Neural progenitor cell (in vitro differentiated cells): ENCODE data around the gene CEP104. TPM values are rescaled to one million over a fixed set of nuclear protein-coding genes. Genes with fewer than 3 reads are reported as not detected.
A peak's percentile ranks its signal among the peaks of the same experiment; 100 is the strongest.

Experiments
- DNase-seq: peaks from one replicate; pipeline ENCODE4 v3.0.0-alpha.2; 2016; ENCODE audit warnings: low spot score
- H2AFZ ChIP-seq: fragments of 200-600 bp; sonication (generic); replicated peaks from 2 replicates; pipeline ENCODE4 v1.6.1; 2016; ENCODE audit warnings: antibody characterized with exemption
- H3F3A ChIP-seq: fragments of 200-600 bp; sonication (generic); 2 replicates; pipeline ENCODE4 v1.6.1; 2016; ENCODE audit warnings: antibody characterized with exemption, low read depth
- H3K27ac ChIP-seq: fragments of 200-600 bp; sonication (generic); 2 replicates; pipeline ENCODE4 v1.5.1; 2016; ENCODE audit warnings: mild to moderate bottlenecking
- H3K27me3 ChIP-seq: fragments of 200-600 bp; sonication (generic); 2 replicates; pipeline ENCODE4 v1.6.1; 2016; ENCODE audit warnings: mild to moderate bottlenecking, moderate library complexity
- H3K36me3 ChIP-seq: fragments of 200-600 bp; sonication (generic); 2 replicates; pipeline ENCODE4 v1.5.1; 2016
- H3K4me1 ChIP-seq: fragments of 200-600 bp; sonication (generic); 2 replicates; pipeline ENCODE4 v1.6.1; 2016; ENCODE audit warnings: mixed run types
- H3K4me2 ChIP-seq: fragments of 200-600 bp; sonication (generic); 2 replicates; pipeline ENCODE4 v1.6.1; 2016
- H3K4me3 ChIP-seq: fragments of 200-600 bp; sonication (generic); 2 replicates; pipeline ENCODE4 v1.5.1; 2016
- H3K79me2 ChIP-seq: fragments of 200-600 bp; sonication (generic); 2 replicates; pipeline ENCODE4 v1.6.1; 2016; ENCODE audit warnings: low read depth
- H3K9ac ChIP-seq: fragments of 200-600 bp; sonication (generic); 2 replicates; pipeline ENCODE4 v1.6.1; 2016
- H3K9me3 ChIP-seq: fragments of 200-600 bp; sonication (generic); 2 replicates; pipeline ENCODE4 v1.5.1; 2016; ENCODE audit warnings: low read depth
- H4K20me1 ChIP-seq: fragments of 200-600 bp; sonication (generic); 2 replicates; pipeline ENCODE4 v1.6.1; 2016; ENCODE audit warnings: low read depth
- H3K27ac Mint-ChIP-seq: 3 replicates; pipeline ENCODE4 v1.8.0; 2021; ENCODE audit warnings: mixed read lengths
- H3K27me3 Mint-ChIP-seq: 2 replicates; pipeline ENCODE4 v1.8.0; 2022; ENCODE audit warnings: low read depth, mild to moderate bottlenecking, inconsistent platforms, moderate library complexity, mixed read lengths; ENCODE audit not compliant: insufficient read depth
- H3K36me3 Mint-ChIP-seq: 3 replicates; pipeline ENCODE4 v1.8.0; 2021; ENCODE audit warnings: mixed read lengths
- H3K4me1 Mint-ChIP-seq: 3 replicates; pipeline ENCODE4 v1.8.0; 2021; ENCODE audit warnings: mixed read lengths
- H3K4me3 Mint-ChIP-seq: 3 replicates; pipeline ENCODE4 v1.8.0; 2021; ENCODE audit warnings: mild to moderate bottlenecking, moderate library complexity, mixed read lengths
- H3K9me3 Mint-ChIP-seq: 3 replicates; pipeline ENCODE4 v1.8.0; 2020; ENCODE audit warnings: mixed read lengths
- EZH2 ChIP-seq: fragments of 200-600 bp; sonication (generic); IDR thresholded peaks from 2 replicates; pipeline ENCODE4 v1.6.1; 2017; ENCODE audit warnings: antibody characterized with exemption, mild to moderate bottlenecking, moderate library complexity
- EZH2phosphoT487 ChIP-seq: fragments of 200-600 bp; sonication (generic); IDR thresholded peaks from 2 replicates; pipeline ENCODE4 v1.6.1; 2017; ENCODE audit warnings: antibody characterized with exemption
- total RNA-seq: library from RNA; depleted of rRNA; stranded (reverse); fragments of >200 nt; gene quantifications from 2 replicates; pipeline ENCODE4 v1.2.3, GENCODE V29; 2015; ENCODE audit warnings: low replicate concordance
- TF ChIP-seq, protein P1 (sequence below): fragments of 200-600 bp; sonication (generic); IDR thresholded peaks from 2 replicates; pipeline ENCODE4 v1.5.1; 2017; ENCODE audit warnings: antibody characterized with exemption, mild to moderate bottlenecking

CEP104 gene
- total RNA-seq, 1 donor from 2014 or later: 12.9 TPM

DNA sequence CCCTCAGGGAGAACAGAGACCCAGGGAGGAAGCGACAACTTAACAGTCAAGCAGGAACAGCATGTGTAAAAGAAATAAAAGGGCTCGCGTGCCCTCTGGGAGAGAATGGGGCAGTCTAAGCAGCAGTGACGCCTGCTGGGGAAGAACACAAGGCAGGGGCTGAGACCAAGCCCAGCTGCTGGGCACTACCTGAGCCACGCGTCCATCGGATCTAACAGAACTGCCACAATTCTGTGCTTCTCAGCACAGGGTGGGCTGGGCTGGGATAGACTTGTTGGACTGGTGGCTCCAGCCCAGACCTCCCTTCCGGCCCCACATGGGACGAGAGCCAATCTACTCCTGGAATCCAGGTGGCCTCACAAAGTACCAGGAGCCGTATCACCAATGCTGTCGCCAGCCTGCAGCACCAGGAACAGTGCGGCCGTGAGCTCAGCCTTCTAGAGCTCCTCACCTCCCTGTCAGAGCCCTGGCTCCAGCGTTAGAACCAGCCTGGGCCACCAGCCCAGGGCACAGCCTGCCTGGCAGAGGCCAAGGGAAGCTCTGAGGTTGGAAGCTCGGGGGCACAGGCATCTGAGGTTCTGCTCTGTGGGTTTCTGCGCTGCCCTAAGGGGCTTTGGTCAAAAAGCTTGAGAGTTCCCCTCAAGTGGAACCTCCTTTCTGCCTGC is 68.1 kb downstream of the CEP104 start:
- H3K27ac ChIP-seq: no peak overlapping the region

GRCh38 chr1:3787745-3788605 is 69.0 kb downstream of the CEP104 start:
- no peaks in the 10 kb centered on the region for H3K27me3 ChIP-seq
- peaks cover 19% of the 10 kb centered on the region for H3K79me2 ChIP-seq
- Mint-ChIP-seq H3K9me3 (no peaks in the 10 kb centered on the region), H3K27ac (no peak overlapping the region), H3K27me3 (peaks cover 3% of the 10 kb centered on the region), H3K4me3 (peak overlapping the region; percentile 36), H3K4me1 (no peaks in the 10 kb centered on the region), H3K36me3 (peaks cover 12% of the 10 kb centered on the region)
- no peak overlapping the region for H2AFZ ChIP-seq
- H3K4me2 ChIP-seq: no peak overlapping the region
- DNase-seq: no peak
- peaks cover 24% of the 10 kb centered on the region for H4K20me1 ChIP-seq
- no peaks in the 10 kb centered on the region for H3K36me3 ChIP-seq
- TF ChIP-seq EZH2: no peak
- no peak for TF ChIP-seq EZH2phosphoT487
- TF ChIP-seq, protein P1, sequence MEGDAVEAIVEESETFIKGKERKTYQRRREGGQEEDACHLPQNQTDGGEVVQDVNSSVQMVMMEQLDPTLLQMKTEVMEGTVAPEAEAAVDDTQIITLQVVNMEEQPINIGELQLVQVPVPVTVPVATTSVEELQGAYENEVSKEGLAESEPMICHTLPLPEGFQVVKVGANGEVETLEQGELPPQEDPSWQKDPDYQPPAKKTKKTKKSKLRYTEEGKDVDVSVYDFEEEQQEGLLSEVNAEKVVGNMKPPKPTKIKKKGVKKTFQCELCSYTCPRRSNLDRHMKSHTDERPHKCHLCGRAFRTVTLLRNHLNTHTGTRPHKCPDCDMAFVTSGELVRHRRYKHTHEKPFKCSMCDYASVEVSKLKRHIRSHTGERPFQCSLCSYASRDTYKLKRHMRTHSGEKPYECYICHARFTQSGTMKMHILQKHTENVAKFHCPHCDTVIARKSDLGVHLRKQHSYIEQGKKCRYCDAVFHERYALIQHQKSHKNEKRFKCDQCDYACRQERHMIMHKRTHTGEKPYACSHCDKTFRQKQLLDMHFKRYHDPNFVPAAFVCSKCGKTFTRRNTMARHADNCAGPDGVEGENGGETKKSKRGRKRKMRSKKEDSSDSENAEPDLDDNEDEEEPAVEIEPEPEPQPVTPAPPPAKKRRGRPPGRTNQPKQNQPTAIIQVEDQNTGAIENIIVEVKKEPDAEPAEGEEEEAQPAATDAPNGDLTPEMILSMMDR: no peak
- H3F3A ChIP-seq: no peaks in the 10 kb centered on the region
- H3K4me1 ChIP-seq: no peaks in the 10 kb centered on the region
- no peak overlapping the region for H3K27ac ChIP-seq
- H3K9ac ChIP-seq: no peak overlapping the region
- H3K4me3 ChIP-seq: no peak overlapping the region
- no peaks in the 10 kb centered on the region for H3K9me3 ChIP-seq

More for the DNA sequence above, 68.1 kb downstream of the CEP104 start:
- Mint-ChIP-seq H3K36me3 (peaks cover 12% of the 10 kb centered on the region), H3K27me3 (peaks cover 3% of the 10 kb centered on the region), H3K27ac (no peak overlapping the region), H3K4me3 (peak overlapping the region; percentile 36), H3K9me3 (no peaks in the 10 kb centered on the region), H3K4me1 (peaks cover 6% of the 10 kb centered on the region)
- Histone ChIP-seq H3K9me3 (no peaks in the 10 kb centered on the region), H3K27me3 (no peaks in the 10 kb centered on the region), H3K9ac (no peak overlapping the region), H3K4me3 (no peak overlapping the region), H4K20me1 (peaks cover 32% of the 10 kb centered on the region), H3K79me2 (peaks cover 29% of the 10 kb centered on the region), H2AFZ (no peak overlapping the region), H3K36me3 (no peaks in the 10 kb centered on the region), H3F3A (peaks cover 8% of the 10 kb centered on the region), H3K4me1 (peaks cover 7% of the 10 kb centered on the region), H3K4me2 (no peak overlapping the region)
- TF ChIP-seq, protein P1: no peak
- TF ChIP-seq EZH2: no peak
- TF ChIP-seq EZH2phosphoT487: no peak
- no peak for DNase-seq

- H3K27ac Mint-ChIP-seq: no peak overlapping the region
Measured at GRCh38 chr1:3787349-3787715, 69.7 kb downstream of the CEP104 start.

More at GRCh38 chr1:3787349-3787715, 69.7 kb downstream of the CEP104 start:
- TF ChIP-seq EZH2phosphoT487: no peak
- no peak for TF ChIP-seq EZH2
- TF ChIP-seq, protein P1: no peak
- H3K4me3 Mint-ChIP-seq: no peak overlapping the region
- H3K27me3 Mint-ChIP-seq: peaks cover 3% of the 10 kb centered on the region
- no peak overlapping the region for H3K9ac ChIP-seq
- H3K27ac ChIP-seq: no peak overlapping the region
- no peak for DNase-seq
- H3F3A ChIP-seq: no peaks in the 10 kb centered on the region
- no peak overlapping the region for H3K4me3 ChIP-seq
- H3K4me1 Mint-ChIP-seq: no peaks in the 10 kb centered on the region
- H3K27me3 ChIP-seq: no peaks in the 10 kb centered on the region
- H3K4me2 ChIP-seq: no peak overlapping the region
- no peaks in the 10 kb centered on the region for H3K36me3 ChIP-seq
- no peak overlapping the region for H2AFZ ChIP-seq
- no peaks in the 10 kb centered on the region for H3K9me3 ChIP-seq
- H3K4me1 ChIP-seq: no peaks in the 10 kb centered on the region
- no peaks in the 10 kb centered on the region for H3K9me3 Mint-ChIP-seq
- peaks cover 10% of the 10 kb centered on the region for H3K36me3 Mint-ChIP-seq
- peaks cover 13% of the 10 kb centered on the region for H3K79me2 ChIP-seq
- H4K20me1 ChIP-seq: peaks cover 19% of the 10 kb centered on the region
